ENCODE data around the gene MYO5A. TPM values are rescaled to one million over a fixed set of nuclear protein-coding genes. Genes with fewer than 3 reads are reported as not detected.

The MYO5A gene
- total RNA-seq, 1 experiment from 2014 or later: 21.8 TPM

DNA sequence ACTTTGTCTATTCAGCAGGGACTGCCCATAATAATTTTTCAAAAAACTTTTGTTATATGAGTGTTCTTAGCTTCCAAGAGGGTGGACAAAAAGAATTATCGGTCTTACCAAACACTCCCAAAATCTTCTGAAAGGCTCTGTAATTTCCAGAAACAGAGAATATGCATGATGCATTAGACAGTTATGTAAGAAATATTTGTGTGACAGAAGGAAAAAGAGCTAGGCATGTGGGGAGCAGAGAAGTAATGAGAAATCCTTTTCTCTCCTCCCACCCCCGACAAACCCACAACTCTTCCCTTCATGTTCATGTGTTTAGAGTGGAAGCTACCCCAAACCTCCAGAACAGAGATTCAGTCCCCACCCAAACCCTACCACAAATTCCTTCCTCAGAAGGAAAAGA is 86.8 kb downstream of the MYO5A start:
- Histone ChIP-seq H3K4ac (ENCODE audit: low read depth, low read length) (no peak overlapping the region), H3K23ac (ENCODE audit: insufficient read length, low read depth, low read length) (no peak overlapping the region), H2BK120ac (ENCODE audit: low read depth, low read length, poor library complexity, severe bottlenecking) (no peak overlapping the region), H4K5ac (ENCODE audit: insufficient read length, low read depth, low read length) (no peak overlapping the region), H3K14ac (ENCODE audit: insufficient read depth, low read length) (no peak overlapping the region), H3T11ph (ENCODE audit: low read length) (no peak overlapping the region), H2BK5ac (ENCODE audit: insufficient read length, low read length) (no peak overlapping the region), H3K4me2 (ENCODE audit: insufficient read depth, insufficient read length, low read length) (no peak overlapping the region), H2BK20ac (ENCODE audit: low read depth, low read length, poor library complexity, severe bottlenecking) (no peak overlapping the region), H4K8ac (replicated peaks; ENCODE audit: insufficient read length, low read depth, low read length) (no peak overlapping the region), H2AK5ac (ENCODE audit: insufficient read length, low read length) (no peak overlapping the region), H3K79me2 (ENCODE audit: insufficient read depth, low read length) (peaks cover 2% of the 10 kb centered on the region; the same call in 1 of the 2 replicates), H3K4me1 (ENCODE audit: insufficient read depth, low read length) (no peaks in the 10 kb centered on the region; the same call in 1 of the 2 replicates), H3K27me3 (ENCODE audit: insufficient read depth, low read length) (no peaks in the 10 kb centered on the region), H4K91ac (ENCODE audit: insufficient read length, low read depth, low read length) (no peak overlapping the region), H4K20me1 (ENCODE audit: control insufficient read depth, insufficient read depth, insufficient read length) (no peaks in the 10 kb centered on the region), H3K9me3 (ENCODE audit: control insufficient read depth, low read depth, low read length) (peaks cover 8% of the 10 kb centered on the region), H2BK15ac (ENCODE audit: low read depth, low read length) (no peak overlapping the region), H3K9ac (ENCODE audit: extremely low read depth, insufficient read length, low read length) (no peak overlapping the region), H2BK12ac (ENCODE audit: insufficient read length, low read depth, low read length) (no peak overlapping the region), H2AFZ (ENCODE audit: low read length) (no peak overlapping the region), H3K56ac (ENCODE audit: insufficient read length, low read depth, low read length) (no peak overlapping the region), H3K18ac (ENCODE audit: insufficient read length, low read depth, low read length) (no peak overlapping the region), H3K27ac (ENCODE audit: insufficient read length, low read depth, low read length) (no peak overlapping the region), H3K23me2 (ENCODE audit: insufficient read length, low read depth, low read length, poor library complexity, severe bottlenecking) (no peaks in the 10 kb centered on the region), H3K79me1 (ENCODE audit: insufficient read depth, low read depth, low read length, poor library complexity, severe bottlenecking) (no peaks in the 10 kb centered on the region)
- no peak overlapping the region for H3K4me3 Mint-ChIP-seq
- H3K27me3 Mint-ChIP-seq (ENCODE audit: low read depth): peaks cover 3% of the 10 kb centered on the region
- peaks cover 14 to 18% (median 18%) of the 10 kb centered on the region in 3 experiments for H3K36me3 Mint-ChIP-seq (ENCODE audit: insufficient read depth in 1 of 3, low read depth in 3 of 3)
- H3K9me3 Mint-ChIP-seq: peaks cover 16% of the 10 kb centered on the region in 2 experiments
- no peak for TF ChIP-seq CTCF (conservative IDR thresholded peaks at IDR 0.05)
- peaks cover 18 to 23% of the 10 kb centered on the region in 2 experiments for H3K4me1 Mint-ChIP-seq
- DNase-seq: no peak
- WGBS (ENCODE audit: extremely low coverage, insufficient read length, low lambda C conversion rate): no CpG with 5 or more reads among the region's 2 CpGs
- H3K27ac Mint-ChIP-seq: no peak overlapping the region
